HepG2 (cell line): Measurements from ENCODE around the gene RRAS. TPM values are rescaled to one million over a fixed set of nuclear protein-coding genes. Genes with fewer than 3 reads are reported as not detected.

Experiments used
- GFI1 ChIP-seq: sonication (generic); formaldehyde crosslinking; IDR thresholded peaks from 2 replicates; pipeline ENCODE4 v1.5.0; 2020; ENCODE audit warnings: missing genetic modification reagents, mild to moderate bottlenecking, borderline replicate concordance
- HNF1A ChIP-seq, 2 experiments: sonication (generic) in 1 of 2; formaldehyde crosslinking in 1 of 2; IDR thresholded peaks; 2 replicates each; pipeline versions ENCODE4 v1.4.0 to v1.6.1; 2016 to 2020; ENCODE audit warnings: borderline replicate concordance in 1 of 2, low read depth in 1 of 2, mild to moderate bottlenecking in 1 of 2, missing genetic modification reagents in 1 of 2
- KDM2A ChIP-seq: sonication (generic); formaldehyde crosslinking; IDR thresholded peaks from 2 replicates; pipeline ENCODE4 v1.4.0; 2020; ENCODE audit warnings: low read depth, missing genetic modification reagents, borderline replicate concordance
- NR1H2 ChIP-seq: sonication (generic); formaldehyde crosslinking; IDR thresholded peaks from 2 replicates; pipeline ENCODE4 v1.8.1; 2022; ENCODE audit warnings: low read depth, missing genetic modification reagents, borderline replicate concordance
- RNF219 ChIP-seq: sonication (generic); formaldehyde crosslinking; IDR thresholded peaks from 2 replicates; pipeline ENCODE4 v1.5.0; 2020; ENCODE audit warnings: mild to moderate bottlenecking, missing genetic modification reagents
- U2AF2 ChIP-seq: fragments of 200-400 bp; formaldehyde crosslinking; IDR thresholded peaks from 2 replicates; pipeline ENCODE4 v1.6.1; 2017; ENCODE audit warnings: low read depth, mild to moderate bottlenecking, low read length
- ZNF839 ChIP-seq: sonication (generic); formaldehyde crosslinking; IDR thresholded peaks from 2 replicates; pipeline ENCODE4 v1.4.0; 2020; ENCODE audit warnings: missing genetic modification reagents, mild to moderate bottlenecking, borderline replicate concordance
- polyA plus RNA-seq, 8 experiments: library from polyadenylated mRNA; depleted of rRNA in 3 of 8; stranded (reverse) in 7 of 8; unstranded in 1 of 8; fragments of >200 nt; fragmentation: Illumina TruSeq in 4 of 8; extraction: Trizol in 4 of 8; gene quantifications; 2 replicates each; pipeline versions ENCODE4 v1.2.1 to v1.2.3, GENCODE V29; 2011 to 2016; ENCODE audit warnings: low read depth in 4 of 8, missing spikeins in 1 of 8, mixed read lengths in 1 of 8; ENCODE audit not compliant: insufficient read depth in 1 of 8
- total RNA-seq, 5 experiments: library from RNA; depleted of rRNA; stranded (reverse); fragments of >200 nt; fragmentation: Illumina TruSeq; extraction: Trizol; gene quantifications; 2 replicates each; pipeline ENCODE4 v1.2.3, GENCODE V29; 2016; ENCODE audit warnings: low read depth in 1 of 5
- TF ChIP-seq, protein P1 (sequence below): sonication (generic); formaldehyde crosslinking; IDR thresholded peaks from 2 replicates; pipeline ENCODE4 v1.4.0; 2020; ENCODE audit warnings: missing genetic modification reagents, borderline replicate concordance
- TF ChIP-seq, protein P2 (sequence below): sonication (generic); formaldehyde crosslinking; IDR thresholded peaks from 2 replicates; pipeline ENCODE4 v1.4.0; 2020; ENCODE audit warnings: missing genetic modification reagents
- TF ChIP-seq, protein P3 (sequence below): sonication (generic); formaldehyde crosslinking; IDR thresholded peaks from 2 replicates; pipeline ENCODE4 v1.5.0; 2020; ENCODE audit warnings: missing genetic modification reagents
- TF ChIP-seq, protein P4 (sequence below): sonication (generic); formaldehyde crosslinking; IDR thresholded peaks from 2 replicates; pipeline ENCODE4 v1.5.0; 2020; ENCODE audit warnings: mild to moderate bottlenecking, missing genetic modification reagents

RRAS gene
- total and polyA plus RNA-seq, 2 of the 13 experiments (the other 11 are each of a cell fraction or from before 2014, with no cell fraction given): 1.5 to 12.0 TPM

GRCh38 chr19:49672131-49672919 is 32.4 kb upstream of the RRAS start (continued):
- TF ChIP-seq HNF1A (IDR thresholded peaks at IDR 0.05; ENCODE audit: low read depth) (no peak), HNF1A (CRISPR knock-in tag; IDR thresholded peaks at IDR 0.05; ENCODE audit: borderline replicate concordance) (no peak; the same call in 1 of the 2 replicates), KDM2A (CRISPR knock-in tag) (peak; percentile 69; the same call in 1 of the 2 replicates), GFI1 (CRISPR knock-in tag) (peak; percentile 92), RNF219 (CRISPR knock-in tag) (no peak), NR1H2 (CRISPR knock-in tag) (no peak), ZNF839 (CRISPR knock-in tag) (no peak), U2AF2 (no peak)
- TF ChIP-seq, protein P1, sequence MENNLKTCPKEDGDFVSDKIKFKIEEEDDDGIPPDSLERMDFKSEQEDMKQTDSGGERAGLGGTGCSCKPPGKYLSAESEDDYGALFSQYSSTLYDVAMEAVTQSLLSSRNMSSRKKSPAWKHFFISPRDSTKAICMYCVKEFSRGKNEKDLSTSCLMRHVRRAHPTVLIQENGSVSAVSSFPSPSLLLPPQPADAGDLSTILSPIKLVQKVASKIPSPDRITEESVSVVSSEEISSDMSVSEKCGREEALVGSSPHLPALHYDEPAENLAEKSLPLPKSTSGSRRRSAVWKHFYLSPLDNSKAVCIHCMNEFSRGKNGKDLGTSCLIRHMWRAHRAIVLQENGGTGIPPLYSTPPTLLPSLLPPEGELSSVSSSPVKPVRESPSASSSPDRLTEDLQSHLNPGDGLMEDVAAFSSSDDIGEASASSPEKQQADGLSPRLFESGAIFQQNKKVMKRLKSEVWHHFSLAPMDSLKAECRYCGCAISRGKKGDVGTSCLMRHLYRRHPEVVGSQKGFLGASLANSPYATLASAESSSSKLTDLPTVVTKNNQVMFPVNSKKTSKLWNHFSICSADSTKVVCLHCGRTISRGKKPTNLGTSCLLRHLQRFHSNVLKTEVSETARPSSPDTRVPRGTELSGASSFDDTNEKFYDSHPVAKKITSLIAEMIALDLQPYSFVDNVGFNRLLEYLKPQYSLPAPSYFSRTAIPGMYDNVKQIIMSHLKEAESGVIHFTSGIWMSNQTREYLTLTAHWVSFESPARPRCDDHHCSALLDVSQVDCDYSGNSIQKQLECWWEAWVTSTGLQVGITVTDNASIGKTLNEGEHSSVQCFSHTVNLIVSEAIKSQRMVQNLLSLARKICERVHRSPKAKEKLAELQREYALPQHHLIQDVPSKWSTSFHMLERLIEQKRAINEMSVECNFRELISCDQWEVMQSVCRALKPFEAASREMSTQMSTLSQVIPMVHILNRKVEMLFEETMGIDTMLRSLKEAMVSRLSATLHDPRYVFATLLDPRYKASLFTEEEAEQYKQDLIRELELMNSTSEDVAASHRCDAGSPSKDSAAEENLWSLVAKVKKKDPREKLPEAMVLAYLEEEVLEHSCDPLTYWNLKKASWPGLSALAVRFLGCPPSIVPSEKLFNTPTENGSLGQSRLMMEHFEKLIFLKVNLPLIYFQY (CRISPR knock-in tag): peak; percentile 79; the same call in 1 of the 2 replicates
- TF ChIP-seq, protein P2, sequence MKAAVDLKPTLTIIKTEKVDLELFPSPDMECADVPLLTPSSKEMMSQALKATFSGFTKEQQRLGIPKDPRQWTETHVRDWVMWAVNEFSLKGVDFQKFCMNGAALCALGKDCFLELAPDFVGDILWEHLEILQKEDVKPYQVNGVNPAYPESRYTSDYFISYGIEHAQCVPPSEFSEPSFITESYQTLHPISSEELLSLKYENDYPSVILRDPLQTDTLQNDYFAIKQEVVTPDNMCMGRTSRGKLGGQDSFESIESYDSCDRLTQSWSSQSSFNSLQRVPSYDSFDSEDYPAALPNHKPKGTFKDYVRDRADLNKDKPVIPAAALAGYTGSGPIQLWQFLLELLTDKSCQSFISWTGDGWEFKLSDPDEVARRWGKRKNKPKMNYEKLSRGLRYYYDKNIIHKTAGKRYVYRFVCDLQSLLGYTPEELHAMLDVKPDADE (CRISPR knock-in tag): no peak
- TF ChIP-seq, protein P3, sequence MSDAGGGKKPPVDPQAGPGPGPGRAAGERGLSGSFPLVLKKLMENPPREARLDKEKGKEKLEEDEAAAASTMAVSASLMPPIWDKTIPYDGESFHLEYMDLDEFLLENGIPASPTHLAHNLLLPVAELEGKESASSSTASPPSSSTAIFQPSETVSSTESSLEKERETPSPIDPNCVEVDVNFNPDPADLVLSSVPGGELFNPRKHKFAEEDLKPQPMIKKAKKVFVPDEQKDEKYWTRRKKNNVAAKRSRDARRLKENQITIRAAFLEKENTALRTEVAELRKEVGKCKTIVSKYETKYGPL (CRISPR knock-in tag): no peak
- TF ChIP-seq, protein P4, sequence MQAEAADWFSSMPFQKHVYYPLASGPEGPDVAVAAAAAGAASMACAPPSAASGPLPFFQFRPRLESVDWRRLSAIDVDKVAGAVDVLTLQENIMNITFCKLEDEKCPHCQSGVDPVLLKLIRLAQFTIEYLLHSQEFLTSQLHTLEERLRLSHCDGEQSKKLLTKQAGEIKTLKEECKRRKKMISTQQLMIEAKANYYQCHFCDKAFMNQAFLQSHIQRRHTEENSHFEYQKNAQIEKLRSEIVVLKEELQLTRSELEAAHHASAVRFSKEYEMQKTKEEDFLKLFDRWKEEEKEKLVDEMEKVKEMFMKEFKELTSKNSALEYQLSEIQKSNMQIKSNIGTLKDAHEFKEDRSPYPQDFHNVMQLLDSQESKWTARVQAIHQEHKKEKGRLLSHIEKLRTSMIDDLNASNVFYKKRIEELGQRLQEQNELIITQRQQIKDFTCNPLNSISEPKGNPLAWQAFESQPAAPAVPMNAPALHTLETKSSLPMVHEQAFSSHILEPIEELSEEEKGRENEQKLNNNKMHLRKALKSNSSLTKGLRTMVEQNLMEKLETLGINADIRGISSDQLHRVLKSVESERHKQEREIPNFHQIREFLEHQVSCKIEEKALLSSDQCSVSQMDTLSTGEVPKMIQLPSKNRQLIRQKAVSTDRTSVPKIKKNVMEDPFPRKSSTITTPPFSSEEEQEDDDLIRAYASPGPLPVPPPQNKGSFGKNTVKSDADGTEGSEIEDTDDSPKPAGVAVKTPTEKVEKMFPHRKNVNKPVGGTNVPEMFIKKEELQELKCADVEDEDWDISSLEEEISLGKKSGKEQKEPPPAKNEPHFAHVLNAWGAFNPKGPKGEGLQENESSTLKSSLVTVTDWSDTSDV (CRISPR knock-in tag): no peak
